NCI-H1105 (cell line): ENCODE measurements around the gene ZNF391.
"Not testable (repeated sequence)": the region's sequence is repeated elsewhere in the genome, so short reads cannot be mapped to it uniquely, and the experiment has no call there.

Experiments
- DNase-seq: peaks from one replicate; lab custom pipeline; 2025; lab: John Stamatoyannopoulos, UW

ZNF391 gene

GRCh38 chr6:27388293-27389197 lies at the start of gene ZNF391:
Gene ZNF391 (plus strand): TSS chr6:27388759. CDS start chr6:27400371, 11,612 bp downstream.
- DNase-seq = peak; percentile 90

- DNase-seq = no peak
Observed at GRCh38 chr6:27352850-27353249, 35.7 kb upstream of the ZNF391 start.

GRCh38 chr6:27358786-27359185 lies 29.8 kb upstream of the ZNF391 start:
- DNase-seq = no peak

- no peak for DNase-seq
Observed at GRCh38 chr6:27359231-27359630, 29.3 kb upstream of the ZNF391 start.

- no peak for DNase-seq
Observed at GRCh38 chr6:27368202-27368601, 20.4 kb upstream of the ZNF391 start.

- DNase-seq = no peak
Observed at GRCh38 chr6:27370391-27370790, 18.2 kb upstream of the ZNF391 start.

- peak; percentile 84 for DNase-seq
Observed at GRCh38 chr6:27374824-27375612, 13.5 kb upstream of the ZNF391 start.

GRCh38 chr6:27375613-27376079 lies 12.9 kb upstream of the ZNF391 start:
- no peak for DNase-seq

- not testable (repeated sequence) for DNase-seq
Observed at GRCh38 chr6:27378406-27378805, 10.2 kb upstream of the ZNF391 start.

GRCh38 chr6:27381001-27381400 lies 7.6 kb upstream of the ZNF391 start:
- not testable (repeated sequence) for DNase-seq

- DNase-seq = no peak
Observed at GRCh38 chr6:27383011-27383410, 5.5 kb upstream of the ZNF391 start.

- DNase-seq = no peak
Observed at GRCh38 chr6:27383481-27383880, 5.1 kb upstream of the ZNF391 start.

- no peak for DNase-seq
Observed at GRCh38 chr6:27392623-27393022, 4.1 kb downstream of the ZNF391 start.

- DNase-seq = no peak
Observed at GRCh38 chr6:27394073-27394472, 5.5 kb downstream of the ZNF391 start.

- no peak for DNase-seq
Observed at GRCh38 chr6:27400877-27401642, 12.5 kb downstream of the ZNF391 start.

GRCh38 chr6:27406085-27406484 lies 17.5 kb downstream of the ZNF391 start:
- DNase-seq = no peak

- DNase-seq = no peak
Observed at GRCh38 chr6:27407153-27407814, 18.7 kb downstream of the ZNF391 start.

- no peak for DNase-seq
Observed at GRCh38 chr6:27414300-27414699, 25.7 kb downstream of the ZNF391 start.

GRCh38 chr6:27414996-27415395 lies 26.4 kb downstream of the ZNF391 start:
- no peak for DNase-seq

- no peak for DNase-seq
Observed at GRCh38 chr6:27415898-27416297, 27.3 kb downstream of the ZNF391 start.

- no peak for DNase-seq
Observed at GRCh38 chr6:27419363-27419762, 30.8 kb downstream of the ZNF391 start.
